SU-DHL-6 (cell line): ENCODE measurements around the gene MMAB.

ENCODE experiments used
- H2AFZ ChIP-seq: fragments of 200-600 bp; sonication (generic); 2 replicates; pipeline ENCODE4 v1.6.1; 2014; ENCODE audit warnings: low read depth, mild to moderate bottlenecking, moderate library complexity, mixed read lengths, antibody characterized with exemption, low read length; ENCODE audit not compliant: severe bottlenecking
- H3F3A ChIP-seq: fragments of 200-600 bp; shearing (Covaris generic); 2 replicates; pipeline ENCODE4 v1.6.0; 2016; ENCODE audit warnings: antibody characterized with exemption, mild to moderate bottlenecking; ENCODE audit not compliant: insufficient read depth
- H3K27ac ChIP-seq: fragments of 200-600 bp; sonication (generic); 2 replicates; pipeline ENCODE4 v1.5.1; 2016; ENCODE audit warnings: low read depth, mild to moderate bottlenecking, low read length, moderate library complexity, mixed read lengths
- H3K27me3 ChIP-seq: fragments of 200-600 bp; sonication (generic), shearing (Covaris generic); 2 replicates; pipeline ENCODE4 v1.6.0; 2014; ENCODE audit warnings: mild to moderate bottlenecking, low read length
- H3K36me3 ChIP-seq: fragments of 200-600 bp; sonication (generic); 2 replicates; pipeline ENCODE4 v1.6.1; 2014; ENCODE audit warnings: mild to moderate bottlenecking, low read length, mixed read lengths
- H3K4me2 ChIP-seq: fragments of 300-600, 200-600 bp; shearing (Covaris generic), sonication (generic); 2 replicates; pipeline ENCODE4 v1.6.0; 2014; ENCODE audit warnings: low read length, low read depth, mild to moderate bottlenecking; ENCODE audit not compliant: poor library complexity, severe bottlenecking
- H3K4me3 ChIP-seq: fragments of 200-600 bp; sonication (generic); 2 replicates; pipeline ENCODE4 v1.5.1; 2014; ENCODE audit warnings: antibody characterized with exemption, low read length, mild to moderate bottlenecking, mixed read lengths; ENCODE audit not compliant: insufficient read depth, poor library complexity, severe bottlenecking
- H3K79me2 ChIP-seq: fragments of 200-600 bp; sonication (generic); 2 replicates; pipeline ENCODE4 v1.6.1; 2014; ENCODE audit warnings: mild to moderate bottlenecking, low read length, moderate library complexity; ENCODE audit not compliant: insufficient read depth
- H3K9ac ChIP-seq: fragments of 200-600 bp; sonication (generic); 2 replicates; pipeline ENCODE4 v1.7.0; 2014; ENCODE audit warnings: mild to moderate bottlenecking, low read length
- H3K9me2 ChIP-seq: fragments of 200-600 bp; sonication (generic); replicated peaks from 2 replicates; pipeline ENCODE4 v1.6.1; 2014; ENCODE audit warnings: low read length; ENCODE audit not compliant: insufficient read depth
- H3K9me3 ChIP-seq: fragments of 200-600 bp; sonication (generic); 2 replicates; pipeline ENCODE4 v1.6.1; 2014; ENCODE audit warnings: low read length, mixed read lengths; ENCODE audit not compliant: insufficient read depth
- H4K20me1 ChIP-seq: fragments of 200-600 bp; sonication (generic); 2 replicates; pipeline ENCODE4 v1.6.1; 2014; ENCODE audit warnings: low read depth, mild to moderate bottlenecking, antibody characterized with exemption, low read length, moderate library complexity, mixed read lengths
- CTCF ChIP-seq: fragments of 200-600 bp; sonication (generic); IDR thresholded peaks from one replicate; pipeline ENCODE4 v1.5.1; 2017; ENCODE audit warnings: antibody characterized with exemption, mild to moderate bottlenecking, low read length, moderate library complexity; ENCODE audit not compliant: insufficient read depth, poor library complexity, severe bottlenecking
- EZH2phosphoT487 ChIP-seq: fragments of 200-600 bp; sonication (generic), shearing (Covaris generic); conservative IDR thresholded peaks from 2 replicates; pipeline ENCODE4 v1.6.1; 2018; ENCODE audit warnings: mild to moderate bottlenecking, antibody characterized with exemption, low read length, moderate library complexity, mixed read lengths

The MMAB gene

DNA sequence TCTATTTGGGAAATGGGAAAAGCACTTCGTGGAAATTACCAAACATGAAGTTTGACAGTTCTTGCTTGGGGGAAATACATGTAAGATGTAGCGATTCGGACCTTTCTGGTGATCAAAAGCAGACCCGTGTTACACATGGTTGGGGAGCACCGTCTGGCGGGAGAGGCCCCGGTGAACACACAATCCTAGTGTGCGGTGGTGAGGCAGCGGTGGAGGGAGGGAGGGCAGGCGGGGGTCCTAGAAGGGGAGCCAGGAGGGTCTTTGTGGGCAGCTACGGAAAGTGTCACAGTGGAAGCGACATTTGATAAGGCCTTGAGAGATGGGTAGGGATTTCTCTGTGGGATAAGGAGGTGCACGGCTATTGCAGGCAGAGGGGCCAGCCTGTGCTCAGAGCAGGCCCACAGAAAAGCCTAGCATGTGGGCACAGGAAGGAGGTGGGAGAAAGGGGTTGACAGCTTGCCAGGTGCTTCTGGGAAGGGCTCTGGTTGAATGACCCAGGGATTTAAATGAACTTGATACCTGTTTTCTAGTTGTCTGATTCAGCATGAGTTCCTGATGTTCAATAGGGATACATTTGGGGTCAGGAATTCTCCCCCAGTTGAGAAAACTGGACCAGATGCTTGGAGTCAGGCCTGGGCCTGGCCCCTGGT is 7.5 kb upstream of the MMAB start:
- no peaks in the 10 kb centered on the region for H3K9me2 ChIP-seq
- H3K4me2 ChIP-seq: no peak overlapping the region
- no peak overlapping the region for H3K9ac ChIP-seq
- no peak overlapping the region for H2AFZ ChIP-seq
- H3K27ac ChIP-seq: no peak overlapping the region
- H3K9me3 ChIP-seq: no peaks in the 10 kb centered on the region
- peaks cover 6% of the 10 kb centered on the region; the same call in 1 of the 2 replicates for H3K36me3 ChIP-seq
- TF ChIP-seq EZH2phosphoT487 (no peak), CTCF (no peak)
- H3F3A ChIP-seq: no peaks in the 10 kb centered on the region
- H3K4me3 ChIP-seq: no peak overlapping the region
- H4K20me1 ChIP-seq: no peaks in the 10 kb centered on the region
- H3K27me3 ChIP-seq: no peaks in the 10 kb centered on the region
- no peaks in the 10 kb centered on the region for H3K79me2 ChIP-seq

DNA sequence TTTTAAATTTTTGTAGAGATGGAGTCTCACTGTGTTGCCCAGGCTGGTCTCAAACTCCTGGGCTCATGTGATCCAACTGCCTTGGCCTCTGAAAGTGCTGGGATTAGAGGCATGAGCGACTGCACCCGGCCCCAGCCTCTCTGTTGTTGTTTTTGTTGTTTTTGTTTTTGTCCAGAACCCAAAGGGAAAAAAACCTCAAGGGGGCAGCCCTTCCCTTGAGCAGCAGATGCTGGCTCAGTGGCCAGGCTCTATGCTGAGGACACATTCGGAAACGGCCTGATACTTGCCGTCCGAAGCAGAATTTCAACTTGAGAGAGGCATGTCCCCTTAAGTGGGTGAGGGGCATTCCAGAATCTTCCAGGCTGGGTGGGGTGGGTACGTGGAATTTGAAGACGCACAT is 7.0 kb upstream of the MMAB start:
- no peak overlapping the region for H3K27ac ChIP-seq
- H3K9me2 ChIP-seq: no peaks in the 10 kb centered on the region
- no peak overlapping the region for H2AFZ ChIP-seq
- H3K4me3 ChIP-seq: no peak overlapping the region
- peaks cover 8% of the 10 kb centered on the region; the same call in 1 of the 2 replicates for H3K36me3 ChIP-seq
- TF ChIP-seq EZH2phosphoT487: no peak
- no peak overlapping the region for H3K4me2 ChIP-seq
- H3K9ac ChIP-seq: no peak overlapping the region
- H3F3A ChIP-seq: no peaks in the 10 kb centered on the region
- no peaks in the 10 kb centered on the region for H3K27me3 ChIP-seq
- 0 out of 2 replicates have a peak, but pooled peaks cover 1% of the 10 kb centered on the region for H3K79me2 ChIP-seq
- no peaks in the 10 kb centered on the region for H4K20me1 ChIP-seq
- no peaks in the 10 kb centered on the region for H3K9me3 ChIP-seq

GRCh38 chr12:109579639-109580038 is 6.3 kb upstream of the MMAB start:
- no peak for TF ChIP-seq EZH2phosphoT487
- no peak for TF ChIP-seq CTCF
- Histone ChIP-seq H3F3A (no peaks in the 10 kb centered on the region), H3K4me3 (no peak overlapping the region), H3K27ac (no peak overlapping the region), H3K9me3 (no peaks in the 10 kb centered on the region), H3K9ac (no peak overlapping the region), H3K27me3 (no peaks in the 10 kb centered on the region), H4K20me1 (no peaks in the 10 kb centered on the region), H2AFZ (no peak overlapping the region), H3K36me3 (peaks cover 11% of the 10 kb centered on the region; the same call in 1 of the 2 replicates), H3K4me2 (no peak overlapping the region), H3K9me2 (no peaks in the 10 kb centered on the region), H3K79me2 (peaks cover 7% of the 10 kb centered on the region)

DNA sequence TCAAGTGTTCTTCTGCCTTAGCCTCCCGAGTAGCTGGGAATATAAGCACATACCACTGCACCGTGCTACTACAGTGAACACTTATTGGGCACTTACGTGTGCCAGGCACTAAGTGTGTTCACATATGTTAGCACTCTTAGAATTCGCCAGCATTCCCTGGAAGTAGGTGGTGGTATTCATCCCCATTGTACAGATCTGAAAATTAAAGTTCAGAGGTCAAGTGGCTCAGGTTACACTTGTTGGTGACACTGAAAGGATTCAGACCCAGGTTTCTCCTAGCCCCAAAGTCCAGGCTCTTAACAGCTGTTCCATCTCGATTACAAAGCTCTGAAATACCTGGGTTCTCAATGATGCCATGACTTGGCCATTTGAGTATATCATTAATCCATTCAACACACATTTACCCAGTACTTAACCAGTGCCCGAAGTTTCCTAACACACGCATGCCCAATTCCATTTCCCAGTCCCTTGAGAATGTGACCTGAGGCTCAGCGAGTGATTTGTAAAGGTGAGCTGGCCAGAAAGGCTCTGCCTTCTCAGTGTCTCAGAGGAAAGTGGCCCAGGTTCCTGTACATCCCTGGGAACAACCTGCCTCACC is 5.1 kb upstream of the MMAB start:
- TF ChIP-seq EZH2phosphoT487: no peak
- no peak for TF ChIP-seq CTCF
- Histone ChIP-seq H3K4me3 (no peak overlapping the region), H3K27ac (no peak overlapping the region), H2AFZ (no peak overlapping the region), H3K9ac (no peak overlapping the region), H3F3A (no peaks in the 10 kb centered on the region), H3K4me2 (no peak overlapping the region), H4K20me1 (no peaks in the 10 kb centered on the region), H3K79me2 (peaks cover 14% of the 10 kb centered on the region), H3K9me3 (no peaks in the 10 kb centered on the region), H3K36me3 (peaks cover 11% of the 10 kb centered on the region; the same call in 1 of the 2 replicates), H3K9me2 (no peaks in the 10 kb centered on the region), H3K27me3 (no peaks in the 10 kb centered on the region)
